HG03575 (cell line): ENCODE data around the gene SRL.
"Not testable (repeated sequence)": the region's sequence is repeated elsewhere in the genome, so short reads cannot be mapped to it uniquely, and the experiment has no call there.

Experiments
- ATAC-seq: cut with Tn5 transposase; IDR thresholded peaks from one replicate; pipeline ENCODE4 v1.9.1; 2021; ENCODE audit not compliant: unreplicated experiment, insufficient number of reproducible peaks, low FRiP score; ENCODE audit errors: extremely low read depth

Gene SRL

DNA sequence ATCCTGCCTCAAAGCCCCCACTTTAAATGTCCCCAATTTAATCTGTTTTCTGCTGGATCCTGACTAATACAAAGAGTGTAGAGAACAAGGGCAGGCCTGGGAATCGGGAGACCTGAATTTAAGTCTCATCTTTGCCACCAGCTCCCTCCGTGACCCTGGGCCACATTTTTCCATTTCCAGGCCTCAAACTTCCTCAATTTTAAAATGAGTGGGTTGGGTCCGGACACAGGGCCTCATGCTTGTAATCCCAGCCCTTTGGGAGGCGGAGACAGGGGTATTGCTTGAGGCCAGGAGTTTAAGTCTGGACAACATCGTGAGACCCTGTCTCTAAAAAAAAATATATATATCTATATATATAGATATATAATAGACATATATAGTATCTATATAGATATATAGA lies 61.4 kb downstream of the SRL start:
- ATAC-seq: no peak

- ATAC-seq: no peak
Observed at GRCh38 chr16:4179763-4180260, 62.1 kb downstream of the SRL start.

DNA sequence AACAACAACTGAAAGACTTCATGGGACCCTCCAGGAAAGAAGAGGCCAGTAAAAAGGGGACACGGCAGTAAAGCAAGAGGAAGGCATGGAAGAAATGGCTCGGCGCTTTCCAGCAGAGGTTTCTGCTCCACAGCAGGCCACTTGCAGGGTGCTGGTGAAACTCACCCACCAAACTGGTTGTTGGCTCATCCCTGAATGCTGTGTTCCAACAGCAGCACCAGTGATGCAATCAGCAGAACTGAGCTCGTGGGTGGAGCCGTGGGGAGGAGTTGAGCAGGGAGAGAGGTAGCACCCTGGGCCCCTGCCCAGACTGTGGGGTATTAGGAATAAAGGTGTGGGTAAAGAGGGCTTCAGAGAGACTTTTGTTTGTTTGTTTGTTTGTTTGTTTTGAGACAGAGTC lies 62.9 kb downstream of the SRL start:
- ATAC-seq: no peak

- no peak for ATAC-seq
Observed at GRCh38 chr16:4178468-4179010, 63.3 kb downstream of the SRL start.

GRCh38 chr16:4176906-4177417 lies 64.9 kb downstream of the SRL start:
- ATAC-seq: no peak

- no peak for ATAC-seq
Observed at GRCh38 chr16:4175849-4176248, 66.0 kb downstream of the SRL start.

- ATAC-seq: no peak
Observed at GRCh38 chr16:4172070-4172469, 69.8 kb downstream of the SRL start.

- no peak for ATAC-seq
Observed at GRCh38 chr16:4169415-4169814, 72.5 kb downstream of the SRL start.

DNA sequence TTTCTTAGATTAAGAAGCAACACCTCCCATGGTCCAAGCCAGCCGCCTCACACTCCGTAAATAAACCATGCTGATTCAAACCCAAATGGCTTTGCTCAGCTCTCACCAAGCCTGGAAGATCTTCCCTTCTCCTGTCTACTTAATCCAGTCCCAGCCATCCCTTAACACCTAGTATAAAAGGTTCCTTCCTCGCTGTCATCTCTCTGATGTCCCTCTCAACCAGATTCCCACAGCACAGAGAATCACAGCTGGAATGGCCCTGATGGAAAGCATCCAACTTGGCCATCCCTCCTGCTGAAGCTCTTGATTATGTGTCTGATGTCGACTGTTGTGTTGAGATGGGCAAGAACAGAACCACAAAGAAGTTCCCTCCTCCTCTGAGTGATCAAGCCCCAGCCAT lies 75.1 kb downstream of the SRL start:
- no peak for ATAC-seq

DNA sequence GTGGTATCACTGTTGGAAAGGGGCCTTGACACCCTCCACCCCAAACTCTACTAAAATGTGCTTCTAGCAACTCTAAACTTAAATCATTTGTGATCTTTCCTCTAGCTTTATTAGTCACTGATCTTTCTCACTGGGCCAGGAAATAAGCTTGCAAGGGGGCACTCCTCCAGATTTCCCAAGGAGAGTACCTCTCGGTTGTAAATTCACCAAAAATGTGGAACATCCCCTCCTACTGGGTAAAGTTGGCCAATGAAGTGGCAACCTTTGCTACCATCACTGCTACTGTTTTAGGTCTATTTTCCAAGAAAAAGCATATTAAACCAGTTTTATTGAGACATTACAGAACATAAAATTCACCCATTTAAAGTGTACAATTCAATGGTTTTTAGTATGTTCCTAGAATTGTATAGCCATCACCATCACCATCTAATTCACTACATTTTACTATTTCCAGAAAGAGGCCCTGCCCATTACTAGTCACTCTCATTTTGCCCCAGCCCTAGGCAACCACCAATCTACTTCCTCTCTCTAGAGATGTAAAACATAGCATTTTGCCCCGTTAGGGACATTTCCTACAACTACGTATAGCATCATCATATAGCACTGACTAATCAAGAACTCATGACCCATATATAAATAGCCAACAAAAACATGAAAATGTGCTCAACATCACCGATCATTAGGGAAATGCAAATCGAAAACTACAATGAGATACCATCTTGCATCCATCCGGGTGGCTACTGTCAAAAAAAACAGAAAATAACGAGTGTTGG lies 81.0 kb downstream of the SRL start:
- no peak for ATAC-seq

GRCh38 chr16:4159726-4160125 lies 82.2 kb downstream of the SRL start:
- ATAC-seq: no peak

DNA sequence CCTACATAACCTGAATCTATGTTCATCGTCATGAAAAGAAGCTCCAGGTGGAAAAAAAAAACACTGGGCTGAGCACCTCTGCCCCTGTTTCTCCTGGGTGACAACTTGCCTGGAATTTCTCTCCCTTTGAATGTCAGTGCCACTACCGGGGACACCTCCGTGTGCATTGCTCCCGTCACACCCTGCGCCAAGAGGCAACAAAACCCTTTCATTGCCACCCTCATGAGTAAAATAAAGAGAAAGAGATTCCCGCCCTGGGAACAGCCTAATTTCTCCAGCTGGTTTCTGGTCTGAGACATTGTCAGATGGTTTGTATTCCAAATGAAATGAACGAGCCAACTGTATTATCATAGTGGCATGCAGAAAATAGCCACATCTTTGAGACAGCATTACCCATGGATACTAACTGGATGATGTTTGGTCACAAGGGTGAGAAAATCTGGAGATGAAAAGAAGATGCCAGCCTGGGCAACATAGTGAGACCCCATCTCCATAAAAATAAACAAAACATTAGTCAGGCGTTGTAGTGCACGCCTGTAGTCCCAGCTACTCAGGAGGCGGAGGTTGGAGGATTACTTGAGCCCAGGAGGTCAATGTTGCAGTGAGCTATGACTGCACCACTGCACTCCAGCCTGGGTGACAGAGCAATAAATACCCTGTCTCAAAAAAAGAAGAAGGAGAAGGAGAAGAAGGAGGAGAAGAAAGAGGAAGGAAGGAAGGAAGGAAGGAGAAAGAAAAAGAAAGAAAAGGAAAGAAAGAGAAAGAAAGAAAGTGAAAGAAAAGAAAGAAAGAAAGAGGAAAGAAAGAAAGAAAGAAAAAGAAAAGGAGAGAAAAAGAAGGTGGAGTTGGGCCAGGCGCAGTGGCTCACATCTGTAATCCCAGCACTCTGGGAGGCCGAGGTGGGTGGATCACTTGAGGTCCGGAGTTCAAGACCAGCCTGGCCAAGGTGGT lies 83.5 kb downstream of the SRL start:
- no peak for ATAC-seq

DNA sequence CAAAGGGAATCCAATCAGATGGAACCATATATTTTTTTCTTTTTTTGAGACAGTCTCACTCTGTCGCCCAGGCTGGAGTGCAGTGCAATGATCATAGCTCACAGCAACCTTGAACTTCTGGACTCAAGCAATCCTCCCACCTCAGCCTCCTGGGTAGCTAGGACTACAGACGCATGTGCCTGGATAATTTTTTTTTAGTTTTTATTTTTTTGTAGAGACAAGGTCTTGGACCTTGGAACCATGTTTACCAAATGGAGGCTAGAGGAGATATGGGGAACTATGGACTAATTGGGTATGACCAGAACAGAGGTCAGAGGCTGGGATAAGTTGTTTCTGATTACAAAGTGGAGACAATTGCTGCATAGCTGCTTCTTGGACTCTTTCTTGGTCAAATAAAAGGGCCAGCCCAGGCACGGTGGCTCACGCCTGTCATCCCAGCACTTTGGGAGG lies 84.5 kb downstream of the SRL start:
- ATAC-seq: no peak

- not testable (repeated sequence) for ATAC-seq
Observed at GRCh38 chr16:4156503-4156902, 85.4 kb downstream of the SRL start.

- ATAC-seq: not testable (repeated sequence)
Observed at GRCh38 chr16:4153364-4153763, 88.5 kb downstream of the SRL start.

- no peak for ATAC-seq
Observed at GRCh38 chr16:4152267-4152666, 89.6 kb downstream of the SRL start.

DNA sequence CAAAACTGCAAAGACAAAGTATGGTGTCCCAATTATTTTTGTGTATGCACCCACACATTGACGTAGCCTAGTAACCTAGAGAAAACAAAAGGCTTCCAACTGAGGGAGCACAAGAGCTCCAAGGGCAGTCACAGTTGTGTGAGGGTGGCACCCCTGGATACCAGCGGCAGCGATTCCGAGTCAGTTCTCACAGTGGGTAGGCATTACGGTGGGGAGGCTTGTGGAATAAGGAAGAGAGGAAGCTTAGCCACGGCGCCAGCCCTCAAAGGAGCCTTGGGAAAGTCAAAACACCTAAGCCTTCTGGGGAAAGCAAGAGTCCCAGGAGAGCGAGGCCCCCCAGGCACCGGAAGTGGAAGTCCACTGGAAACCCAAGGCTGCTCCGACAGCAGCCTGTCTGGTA lies 94.6 kb downstream of the SRL start:
- ATAC-seq: no peak

GRCh38 chr16:4142268-4142667 lies 99.6 kb downstream of the SRL start:
- ATAC-seq: no peak

DNA sequence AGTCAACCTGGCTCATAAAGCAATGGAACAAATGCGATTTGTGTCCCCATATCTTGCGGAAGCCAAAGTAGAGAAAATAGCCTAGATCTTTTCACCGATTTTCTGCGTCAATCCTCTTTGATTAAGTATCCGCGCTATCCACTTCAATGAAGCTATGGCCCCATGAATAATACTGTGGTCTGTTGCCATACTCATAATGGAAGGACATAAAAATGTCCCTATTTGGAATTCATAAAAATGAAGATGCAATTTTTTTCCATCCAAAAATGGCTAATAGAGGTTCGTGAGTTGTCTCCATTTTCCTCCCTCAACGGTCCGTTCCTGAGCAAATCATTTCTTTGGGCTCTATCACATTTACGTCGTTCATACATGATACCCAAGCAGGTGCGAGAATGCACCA lies 100.3 kb downstream of the SRL start:
- no peak for ATAC-seq
